Naive thymus-derived CD4-positive, alpha-beta T cell (primary cell): ENCODE data around the gene TYW3. TPM values are rescaled to one million over a fixed set of nuclear protein-coding genes. Genes with fewer than 3 reads are reported as not detected.

ENCODE experiments used
- ATAC-seq: fragments of 150-1000 bp; cut with Tn5 transposase; 2 replicates; pipeline ENCODE4 v1.10.0; 2021; ENCODE audit warnings: mild to moderate bottlenecking, moderate library complexity
- CTCF ChIA-PET: fragments of 350-600 bp; sonication (Branson Sonifier 250); formaldehyde crosslinking; loops from one replicate; lab custom pipeline; 2021; ENCODE audit warnings: antibody characterized with exemption; lab: Charles Lee
- POLR2A ChIA-PET: fragments of 350-600 bp; sonication (Branson Sonifier 250); formaldehyde crosslinking; loops from one replicate; lab custom pipeline; 2021; ENCODE audit warnings: antibody characterized with exemption, inconsistent platforms; lab: Charles Lee
- DNase-seq, 9 donors: peaks; one replicate each; pipeline versions ENCODE4 v3.0.0 to v3.0.0-alpha.2; 2020 to 2022; ENCODE audit warnings: mixed read lengths in 1 of 9
- H3K27ac ChIP-seq: one replicate; pipeline ENCODE4 v1.7.0; 2013; ENCODE audit warnings: mild to moderate bottlenecking, low read depth, low read length, moderate library complexity
- H3K27me3 ChIP-seq, 2 donors: one replicate each; pipeline ENCODE4 v1.7.0; 2013; ENCODE audit warnings: low read length in 2 of 2, mild to moderate bottlenecking in 2 of 2, moderate library complexity in 2 of 2; ENCODE audit not compliant: control insufficient read depth in 2 of 2, insufficient read depth in 2 of 2
- H3K36me3 ChIP-seq, 3 experiments: 1 replicate in 2 of 3; 2 replicates in 1 of 3; pipeline ENCODE4 v1.7.0; 2013; ENCODE audit warnings: low read length in 3 of 3, mild to moderate bottlenecking in 3 of 3, moderate library complexity in 1 of 3; ENCODE audit not compliant: insufficient read depth in 3 of 3, control insufficient read depth in 2 of 3
- H3K4me1 ChIP-seq, 2 donors: one replicate each; pipeline ENCODE4 v1.7.0; 2013; ENCODE audit warnings: low read length in 2 of 2, mild to moderate bottlenecking in 2 of 2, moderate library complexity in 1 of 2; ENCODE audit not compliant: control insufficient read depth in 2 of 2, insufficient read depth in 2 of 2
- H3K4me3 ChIP-seq: 2 replicates; pipeline ENCODE4 v1.7.0; 2013; ENCODE audit warnings: mild to moderate bottlenecking, low read length
- H3K9me3 ChIP-seq, 3 experiments: 1 replicate in 2 of 3; 2 replicates in 1 of 3; pipeline ENCODE4 v1.7.0; 2013; ENCODE audit warnings: low read length in 3 of 3; ENCODE audit not compliant: control insufficient read depth in 2 of 3
- H3K27ac Mint-ChIP-seq, 9 donors: one replicate each; pipeline ENCODE4 v1.8.0; 2020 to 2022; ENCODE audit warnings: mixed read lengths in 9 of 9, mild to moderate bottlenecking in 8 of 9, moderate library complexity in 5 of 9, inconsistent platforms in 2 of 9
- H3K27me3 Mint-ChIP-seq, 5 donors: one replicate each; pipeline ENCODE4 v1.8.0; 2021 to 2022; ENCODE audit warnings: mixed read lengths in 5 of 5, mild to moderate bottlenecking in 1 of 5
- H3K36me3 Mint-ChIP-seq, 5 donors: one replicate each; pipeline ENCODE4 v1.8.0; 2020 to 2022; ENCODE audit warnings: mixed read lengths in 5 of 5, mild to moderate bottlenecking in 3 of 5, inconsistent platforms in 1 of 5
- H3K4me1 Mint-ChIP-seq, 7 donors: one replicate each; pipeline ENCODE4 v1.8.0; 2020 to 2022; ENCODE audit warnings: mixed read lengths in 7 of 7, mild to moderate bottlenecking in 3 of 7, inconsistent platforms in 1 of 7
- H3K4me3 Mint-ChIP-seq, 10 donors: one replicate each; pipeline ENCODE4 v1.8.0; 2020 to 2022; ENCODE audit warnings: mild to moderate bottlenecking in 10 of 10, mixed read lengths in 10 of 10, moderate library complexity in 6 of 10, inconsistent platforms in 2 of 10
- H3K9me3 Mint-ChIP-seq, 11 donors: one replicate each; pipeline ENCODE4 v1.8.0; 2020 to 2022; ENCODE audit warnings: mixed read lengths in 11 of 11, mild to moderate bottlenecking in 4 of 11, inconsistent platforms in 1 of 11, moderate library complexity in 1 of 11
- intact Hi-C, 2 donors: fragments of 100-400 bp; cut with micrococcal nuclease; formaldehyde crosslinking; loops; one replicate each; pipeline ENCODE4 v1.15.1; 2023
- polyA plus RNA-seq, 2 donors: library from polyadenylated mRNA; unstranded; fragments of 300-500 nt; fragmentation: Illumina TruSeq; gene quantifications; one replicate each; pipeline ENCODE4 v1.2.3, GENCODE V29; 2021
- total RNA-seq, 6 experiments: library from RNA in 5 of 6; stranded (reverse) in 5 of 6; gene quantifications; 1 replicate in 5 of 6; 2 replicates in 1 of 6; pipeline ENCODE4 v1.2.3 and lab custom pipeline; 2021 to 2026

TYW3 gene
- total and polyA plus RNA-seq, 7 experiments from 2014 or later: 9.2 to 24.7 (median 17.4) TPM

- CTCF ChIA-PET: no interaction called here
- no peak for ATAC-seq
- no peak overlapping the region for H3K27ac ChIP-seq
These were observed 42.0 kb upstream of the TYW3 start for GRCh38 chr1:74690909-74691308.

GRCh38 chr1:74693473-74693872 lies 39.5 kb upstream of the TYW3 start:
- H3K4me3 Mint-ChIP-seq: no peak overlapping the region
- ChIA-PET CTCF (no interaction called here), POLR2A (no interaction called here)
- no peaks in the 10 kb centered on the region for H3K27me3 ChIP-seq
- ATAC-seq (no peak), DNase-seq (no peak)
- H3K9me3 ChIP-seq: no peaks in the 10 kb centered on the region
- H3K4me3 ChIP-seq: no peak overlapping the region
- H3K36me3 ChIP-seq: no peaks in the 10 kb centered on the region
- H3K9me3 Mint-ChIP-seq: peaks cover 0 to 2% (median 0%) of the 10 kb centered on the region in 11 donors
- H3K36me3 Mint-ChIP-seq: no peaks in the 10 kb centered on the region
- no peak overlapping the region for H3K27ac ChIP-seq
- no peak overlapping the region for H3K27ac Mint-ChIP-seq
- H3K4me1 ChIP-seq: no peaks in the 10 kb centered on the region
- peaks cover 0 to 4% (median 0%) of the 10 kb centered on the region in 5 donors for H3K27me3 Mint-ChIP-seq
- H3K4me1 Mint-ChIP-seq: peaks cover 0 to 6% (median 0%) of the 10 kb centered on the region in 7 donors
- intact Hi-C loops: no loop called here

More at GRCh38 chr1:74690909-74691308, 42.0 kb upstream of the TYW3 start:
- no peaks in the 10 kb centered on the region for H3K4me1 ChIP-seq
- no peaks in the 10 kb centered on the region for H3K36me3 ChIP-seq
- H3K4me3 ChIP-seq: no peak overlapping the region
- Mint-ChIP-seq H3K4me1 (peaks cover 0 to 6% (median 0%) of the 10 kb centered on the region in 7 donors), H3K27me3 (peaks cover 0 to 7% (median 0%) of the 10 kb centered on the region in 5 donors), H3K9me3 (peaks cover 0 to 2% (median 0%) of the 10 kb centered on the region in 11 donors), H3K27ac (no peak overlapping the region), H3K4me3 (no peak overlapping the region), H3K36me3 (no peaks in the 10 kb centered on the region)
- DNase-seq: no peak
- H3K9me3 ChIP-seq: no peaks in the 10 kb centered on the region
- POLR2A ChIA-PET: no interaction called here
- intact Hi-C loops: no loop called here
- no peaks in the 10 kb centered on the region for H3K27me3 ChIP-seq

- Mint-ChIP-seq H3K4me3 (no peak overlapping the region), H3K36me3 (peaks cover 0 to 11% (median 6%) of the 10 kb centered on the region in 5 donors), H3K4me1 (peaks cover 0 to 3% (median 0%) of the 10 kb centered on the region in 7 donors), H3K27ac (peak overlapping the region in 1 of 9 donors; percentile 4), H3K9me3 (peaks cover 0 to 2% (median 0%) of the 10 kb centered on the region in 11 donors), H3K27me3 (no peaks in the 10 kb centered on the region)
- CTCF ChIA-PET: interaction anchor here (0.7 kb wide), 1 partner anchor 43 kb away, joined by 3 read pairs; no protein-coding TSS in a partner anchor
- no peak overlapping the region for H3K27ac ChIP-seq
- intact Hi-C loops: no loop called here
- no peaks in the 10 kb centered on the region for H3K4me1 ChIP-seq
- POLR2A ChIA-PET: no interaction called here
- H3K27me3 ChIP-seq: no peaks in the 10 kb centered on the region
- no peak overlapping the region for H3K4me3 ChIP-seq
- H3K36me3 ChIP-seq: peaks cover 0 to 6% (median 0%) of the 10 kb centered on the region in 3 experiments
- no peaks in the 10 kb centered on the region for H3K9me3 ChIP-seq
- DNase-seq (no peak), ATAC-seq (no peak)
These were observed 35.1 kb upstream of the TYW3 start for GRCh38 chr1:74697832-74698231.

GRCh38 chr1:74699331-74699730 lies 33.6 kb upstream of the TYW3 start:
- POLR2A ChIA-PET: no interaction called here
- Mint-ChIP-seq H3K4me1 (peaks cover 0 to 3% (median 0%) of the 10 kb centered on the region in 7 donors), H3K9me3 (no peaks in the 10 kb centered on the region), H3K36me3 (peaks cover under 1 to 25% (median 20%) of the 10 kb centered on the region in 5 donors), H3K4me3 (no peak overlapping the region), H3K27ac (no peak overlapping the region), H3K27me3 (no peaks in the 10 kb centered on the region)
- H3K27me3 ChIP-seq: no peaks in the 10 kb centered on the region
- intact Hi-C loops: no loop called here
- H3K4me3 ChIP-seq: no peak overlapping the region
- peaks cover 0 to 14% (median 0%) of the 10 kb centered on the region in 3 experiments for H3K36me3 ChIP-seq
- no peaks in the 10 kb centered on the region for H3K9me3 ChIP-seq
- no peak overlapping the region for H3K27ac ChIP-seq
- ATAC-seq (no peak), DNase-seq (no peak)
- CTCF ChIA-PET: no interaction called here
- H3K4me1 ChIP-seq: no peaks in the 10 kb centered on the region

GRCh38 chr1:74703386-74704182 lies 29.4 kb upstream of the TYW3 start:
- H3K4me1 ChIP-seq: no peaks in the 10 kb centered on the region
- Mint-ChIP-seq H3K4me3 (no peak overlapping the region), H3K27me3 (no peaks in the 10 kb centered on the region), H3K4me1 (peaks cover 0 to 3% (median 0%) of the 10 kb centered on the region in 7 donors), H3K27ac (no peak overlapping the region), H3K9me3 (no peaks in the 10 kb centered on the region), H3K36me3 (peaks cover 9 to 50% (median 40%) of the 10 kb centered on the region in 5 donors)
- H3K36me3 ChIP-seq: peaks cover 5 to 40% (median 5%) of the 10 kb centered on the region in 3 experiments
- DNase-seq (no peak), ATAC-seq (no peak)
- no peaks in the 10 kb centered on the region for H3K27me3 ChIP-seq
- no peak overlapping the region for H3K4me3 ChIP-seq
- no peaks in the 10 kb centered on the region for H3K9me3 ChIP-seq
- ChIA-PET POLR2A (no interaction called here), CTCF (no interaction called here)
- intact Hi-C loops: no loop called here
- H3K27ac ChIP-seq: no peak overlapping the region

GRCh38 chr1:74712881-74713280 lies 20.1 kb upstream of the TYW3 start:
- H3K27ac ChIP-seq: no peak overlapping the region
- POLR2A ChIA-PET: interaction anchor here (0.8 kb wide), 1 partner anchor 10 kb away, joined by 3 read pairs; no protein-coding TSS in a partner anchor
- no peaks in the 10 kb centered on the region for H3K4me1 ChIP-seq
- H3K27me3 Mint-ChIP-seq: no peaks in the 10 kb centered on the region
- DNase-seq (no peak), ATAC-seq (no peak)
- H3K4me3 ChIP-seq: no peak overlapping the region
- H3K27me3 ChIP-seq: no peaks in the 10 kb centered on the region
- intact Hi-C loops: no loop called here
- H3K4me3 Mint-ChIP-seq: no peak overlapping the region
- H3K9me3 Mint-ChIP-seq: no peaks in the 10 kb centered on the region
- CTCF ChIA-PET: no interaction called here
- no peak overlapping the region for H3K27ac Mint-ChIP-seq
- H3K4me1 Mint-ChIP-seq: peaks cover 0 to 8% (median 0%) of the 10 kb centered on the region in 7 donors
- peaks cover 0 to 64% (median 0%) of the 10 kb centered on the region in 3 experiments for H3K36me3 ChIP-seq
- H3K36me3 Mint-ChIP-seq: peaks cover 8 to 41% (median 25%) of the 10 kb centered on the region in 5 donors
- H3K9me3 ChIP-seq: no peaks in the 10 kb centered on the region
